NOMO-1 (cell line): ENCODE measurements around the gene STOM.

Source experiments
- DNase-seq, 2 experiments: peaks; one replicate each; lab custom pipeline; 2025; ENCODE audit not compliant: unreplicated experiment in 2 of 2; lab: John Stamatoyannopoulos, UW

The STOM gene

DNA sequence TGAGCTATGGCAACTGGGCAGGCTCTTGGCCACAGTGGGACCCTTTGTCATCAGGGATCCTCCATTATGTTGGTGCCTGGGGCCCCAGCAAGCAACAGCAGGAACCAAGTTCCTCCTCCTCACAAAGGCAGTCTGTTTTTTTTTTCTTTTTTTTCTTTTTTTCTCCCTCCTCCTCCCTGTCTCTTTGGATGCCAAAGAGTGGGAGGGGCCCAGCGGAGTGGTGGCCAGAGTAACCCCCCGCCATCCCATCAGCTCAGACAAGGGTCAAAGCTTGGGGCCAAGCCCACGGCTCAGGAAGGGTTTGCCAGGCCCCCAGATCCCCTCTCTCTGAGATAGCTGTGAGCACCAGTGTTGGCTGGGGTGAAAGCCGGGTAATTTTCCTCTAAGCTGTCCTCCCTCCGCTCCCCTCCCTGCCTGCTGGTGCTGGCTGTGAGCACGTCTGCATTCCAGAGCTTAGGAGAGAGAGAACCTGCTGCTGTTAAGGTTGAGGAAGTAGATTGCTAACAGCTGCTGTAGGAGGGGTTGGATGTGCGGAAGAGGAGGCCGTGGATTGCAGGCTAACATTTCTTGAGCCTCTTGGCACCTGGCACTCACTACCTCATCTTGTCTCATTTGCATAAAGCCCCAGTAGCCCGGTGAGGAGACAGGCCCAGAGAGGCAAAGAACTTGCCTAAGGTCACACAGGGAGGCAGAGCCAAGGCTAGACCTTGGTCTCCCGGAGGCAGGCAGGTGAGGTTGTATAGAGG lies 80.9 kb downstream of the STOM start:
- DNase-seq, result peak; percentile 62 to 76
